22Rv1 (cell line): Measurements from ENCODE around the gene LRIG1.

Experiments used
- H3K27ac ChIP-seq: fragments of 450-650 bp; 2 replicates; pipeline ENCODE4 v1.5.1; 2017
- ZFX ChIP-seq: fragments of 450-650 bp; IDR thresholded peaks from 2 replicates; pipeline ENCODE4 v1.6.1; 2017; ENCODE audit warnings: antibody characterized with exemption, borderline replicate concordance
- TF ChIP-seq, protein P1 (sequence below): fragments of 450-650 bp; IDR thresholded peaks from 2 replicates; pipeline ENCODE4 v1.5.1; 2017; ENCODE audit warnings: mild to moderate bottlenecking

LRIG1 gene

DNA sequence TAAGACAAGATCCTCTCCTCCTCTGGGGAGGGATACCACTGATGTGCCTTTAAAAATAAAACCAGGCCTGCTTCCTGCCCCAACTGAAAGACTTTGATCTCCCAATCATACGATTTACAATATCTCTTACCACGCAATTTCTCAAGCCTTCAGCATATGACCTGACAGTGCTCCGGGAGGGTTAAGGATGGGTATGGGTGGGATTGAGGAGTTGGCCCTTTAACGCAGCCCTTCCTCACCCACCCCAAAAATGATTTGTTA is 67.4 kb downstream of the LRIG1 start:
- H3K27ac ChIP-seq = no peak overlapping the region
- TF ChIP-seq ZFX = no peak
- TF ChIP-seq, protein P1, sequence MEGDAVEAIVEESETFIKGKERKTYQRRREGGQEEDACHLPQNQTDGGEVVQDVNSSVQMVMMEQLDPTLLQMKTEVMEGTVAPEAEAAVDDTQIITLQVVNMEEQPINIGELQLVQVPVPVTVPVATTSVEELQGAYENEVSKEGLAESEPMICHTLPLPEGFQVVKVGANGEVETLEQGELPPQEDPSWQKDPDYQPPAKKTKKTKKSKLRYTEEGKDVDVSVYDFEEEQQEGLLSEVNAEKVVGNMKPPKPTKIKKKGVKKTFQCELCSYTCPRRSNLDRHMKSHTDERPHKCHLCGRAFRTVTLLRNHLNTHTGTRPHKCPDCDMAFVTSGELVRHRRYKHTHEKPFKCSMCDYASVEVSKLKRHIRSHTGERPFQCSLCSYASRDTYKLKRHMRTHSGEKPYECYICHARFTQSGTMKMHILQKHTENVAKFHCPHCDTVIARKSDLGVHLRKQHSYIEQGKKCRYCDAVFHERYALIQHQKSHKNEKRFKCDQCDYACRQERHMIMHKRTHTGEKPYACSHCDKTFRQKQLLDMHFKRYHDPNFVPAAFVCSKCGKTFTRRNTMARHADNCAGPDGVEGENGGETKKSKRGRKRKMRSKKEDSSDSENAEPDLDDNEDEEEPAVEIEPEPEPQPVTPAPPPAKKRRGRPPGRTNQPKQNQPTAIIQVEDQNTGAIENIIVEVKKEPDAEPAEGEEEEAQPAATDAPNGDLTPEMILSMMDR = no peak

DNA sequence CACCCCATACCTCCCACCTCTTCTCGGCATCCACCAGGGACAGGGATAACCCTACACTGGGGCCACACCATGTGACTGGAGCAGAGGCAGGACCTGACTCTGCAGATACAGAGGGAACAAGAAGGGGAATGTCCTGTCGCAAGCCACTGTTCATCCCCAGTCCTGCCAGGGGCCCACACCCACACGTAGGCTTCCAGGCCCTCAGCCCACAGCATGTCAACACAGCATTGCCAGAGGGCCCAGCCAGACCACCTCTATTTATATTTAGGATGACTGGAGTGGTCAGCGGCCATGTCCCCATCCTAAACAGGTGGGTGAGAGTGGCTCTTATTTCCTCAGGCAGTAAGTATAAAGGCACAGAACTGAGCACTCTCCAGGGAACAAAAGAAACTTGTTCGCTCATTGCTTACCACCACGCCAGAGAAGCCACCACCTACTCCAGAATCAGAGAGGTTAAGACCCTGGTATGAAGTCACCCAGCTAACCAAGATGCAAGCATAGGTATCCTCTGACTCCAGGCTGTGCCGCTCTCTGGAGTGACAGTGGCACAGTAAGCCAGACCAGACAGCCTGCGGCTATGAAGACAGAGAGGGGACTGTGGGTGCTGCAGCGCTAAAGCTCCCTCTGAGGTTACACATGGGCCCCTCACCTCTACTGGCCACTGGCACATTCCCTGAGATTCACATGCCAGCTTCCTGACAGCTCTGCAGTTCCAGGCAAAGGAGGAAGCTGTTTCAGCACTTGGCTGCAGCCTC is 67.9 kb downstream of the LRIG1 start:
- H3K27ac ChIP-seq = no peak overlapping the region
- TF ChIP-seq, protein P1 = no peak
- TF ChIP-seq ZFX = no peak

DNA sequence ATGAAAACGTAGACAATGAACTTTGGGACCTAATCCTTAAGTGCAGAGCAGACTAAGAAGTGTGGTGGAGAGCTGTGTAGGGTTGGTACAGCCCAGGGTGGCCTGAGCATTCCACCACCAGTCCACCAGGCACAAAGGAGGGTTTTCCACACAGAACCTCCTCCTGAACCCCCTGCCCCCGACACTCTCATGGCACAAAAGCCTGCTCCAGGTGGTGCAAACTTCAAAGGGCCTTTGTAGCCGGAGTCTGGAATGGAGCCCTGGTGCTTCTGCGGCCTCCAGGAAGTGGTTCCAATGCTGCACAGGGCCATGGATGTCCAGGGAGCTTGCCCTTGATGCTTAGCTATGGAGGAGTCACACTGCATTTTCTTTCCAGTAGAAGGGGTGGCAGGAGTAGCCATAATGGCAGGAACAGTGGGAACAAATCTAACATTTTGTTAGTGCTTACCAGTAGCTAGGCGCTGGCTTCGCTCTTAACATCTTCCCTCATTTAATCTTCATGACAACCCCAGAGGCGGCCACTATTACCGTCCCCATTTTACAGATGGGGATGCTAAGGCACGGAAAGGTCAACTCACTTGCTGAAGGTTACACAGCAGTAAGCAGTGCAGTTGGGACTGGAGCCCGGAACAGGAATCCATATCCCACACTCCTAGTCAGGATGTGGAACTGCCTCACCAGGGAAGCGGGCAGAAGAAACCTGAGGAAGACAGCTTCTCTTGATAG is 68.6 kb downstream of the LRIG1 start:
- TF ChIP-seq, protein P1 = no peak
- TF ChIP-seq ZFX = no peak

DNA sequence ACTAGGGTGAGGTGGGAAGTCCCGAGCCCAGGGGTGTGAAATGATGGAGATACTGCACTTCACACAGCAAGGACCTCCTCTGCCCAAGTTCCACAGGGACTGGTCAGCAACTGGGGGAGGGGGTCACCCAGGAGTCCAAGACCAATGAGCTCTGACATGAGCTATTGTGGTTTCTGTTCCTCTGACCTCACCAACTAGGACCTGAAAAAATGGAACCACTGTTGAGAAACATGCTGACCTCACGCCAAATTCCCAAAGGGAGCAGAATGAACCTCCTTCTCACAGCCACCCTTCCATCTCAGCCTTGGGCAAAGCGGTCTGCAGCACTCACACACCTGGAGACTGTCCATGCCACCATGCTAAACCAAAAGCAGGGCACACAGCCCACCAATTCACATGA is 69.3 kb downstream of the LRIG1 start:
- TF ChIP-seq, protein P1 = no peak
- no peak for TF ChIP-seq ZFX
- no peak overlapping the region for H3K27ac ChIP-seq

More for the DNA sequence above, 68.6 kb downstream of the LRIG1 start:
- H3K27ac ChIP-seq = no peak overlapping the region

DNA sequence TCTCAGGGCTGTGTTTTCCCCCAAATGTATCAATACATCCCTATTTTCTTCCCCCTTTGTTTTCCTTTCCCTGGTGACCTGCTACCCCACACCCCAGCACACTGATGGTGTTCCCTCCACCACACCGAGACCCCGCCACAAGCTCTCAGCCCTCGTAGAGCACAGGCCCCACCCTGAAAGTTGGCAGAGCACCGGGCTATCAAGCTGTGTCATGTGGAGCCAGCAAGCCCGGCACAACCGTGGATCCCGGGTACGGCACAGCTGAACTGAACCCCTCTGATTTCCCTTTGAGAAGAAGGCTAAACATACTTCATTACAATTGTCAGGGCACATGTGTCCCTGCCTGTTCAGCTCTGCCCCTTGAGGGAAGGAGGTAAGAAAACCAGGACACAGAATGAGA is 69.9 kb downstream of the LRIG1 start:
- H3K27ac ChIP-seq = no peak overlapping the region
- TF ChIP-seq ZFX = no peak
- TF ChIP-seq, protein P1 = no peak

DNA sequence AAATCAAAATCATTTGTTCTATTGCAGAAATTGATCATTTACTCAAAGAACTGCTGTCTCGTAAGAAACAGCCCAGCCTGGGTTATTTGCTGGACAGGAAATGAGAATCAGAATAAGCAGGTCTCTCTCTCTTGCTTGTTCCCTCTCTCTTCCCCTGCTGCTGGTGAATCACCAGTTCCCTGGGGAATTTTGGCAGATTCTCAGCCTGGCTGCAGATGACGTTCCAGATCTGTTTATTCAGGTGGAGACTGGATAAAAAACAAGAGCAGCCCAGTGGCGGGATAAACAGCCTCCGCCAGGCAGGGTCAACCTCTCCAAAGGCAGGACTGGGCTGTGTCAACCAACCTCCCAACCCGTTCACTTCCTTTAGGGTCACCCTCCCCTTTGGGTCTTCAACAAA is 72.1 kb downstream of the LRIG1 start:
- no peak overlapping the region for H3K27ac ChIP-seq
- no peak for TF ChIP-seq ZFX
- TF ChIP-seq, protein P1 = no peak

DNA sequence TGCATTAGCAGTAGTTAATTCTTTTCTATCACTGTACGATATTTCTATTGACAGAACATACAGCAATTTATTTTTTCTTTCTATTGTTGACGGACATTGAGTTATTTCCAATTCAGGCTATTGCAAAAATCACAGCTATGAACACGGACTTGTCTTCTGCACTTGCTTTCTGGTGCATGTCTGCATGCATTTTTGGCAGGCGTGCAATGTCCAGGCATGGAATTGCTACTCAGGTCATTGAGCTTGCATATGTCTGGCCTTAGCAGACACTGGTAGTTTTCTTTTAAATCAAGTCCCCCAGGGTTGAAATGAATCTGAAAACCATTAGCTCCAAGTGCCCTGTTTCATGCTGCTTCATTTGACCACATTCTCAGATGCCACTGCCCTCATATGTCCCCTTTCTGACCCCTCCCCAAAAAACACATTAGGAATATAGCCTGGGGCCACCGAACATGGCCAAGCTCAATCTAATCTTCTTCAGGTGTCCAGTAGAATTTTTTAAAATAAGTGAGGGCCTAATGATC is 72.8 kb downstream of the LRIG1 start:
- TF ChIP-seq, protein P1 = no peak
- no peak for TF ChIP-seq ZFX
- no peak overlapping the region for H3K27ac ChIP-seq
